ENCODE data around the gene AP1B1. TPM values are rescaled to one million over a fixed set of nuclear protein-coding genes. Genes with fewer than 3 reads are reported as not detected.

AP1B1 gene
- total RNA-seq, 1 experiment from 2014 or later: 68.1 TPM

DNA sequence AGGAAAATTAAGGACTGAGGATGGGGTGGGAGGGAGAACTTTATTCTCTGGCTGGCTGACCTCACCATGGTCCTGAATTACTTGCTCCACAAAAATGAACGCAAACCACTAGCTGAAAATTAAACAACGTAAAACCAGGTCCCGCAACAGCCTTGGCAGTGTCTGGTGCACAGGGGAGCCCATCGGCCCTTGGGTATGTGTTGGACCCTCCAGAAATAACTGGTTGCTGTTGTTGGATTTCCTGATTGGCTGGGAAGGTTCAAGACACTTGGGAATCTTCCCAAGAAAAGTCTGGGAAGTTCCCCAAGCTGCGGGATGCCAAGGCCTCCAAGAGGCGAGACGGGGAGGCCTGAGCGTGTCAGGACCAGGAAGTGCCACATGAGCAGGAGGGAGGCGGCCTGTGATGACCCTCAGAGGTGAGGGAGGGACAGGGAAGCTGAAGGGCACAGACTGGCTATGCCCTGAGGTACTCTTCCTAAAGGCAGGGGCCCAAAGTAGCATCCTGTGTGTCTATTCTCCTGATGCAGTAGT lies 62.5 kb downstream of the AP1B1 start:
- no peaks in the 10 kb centered on the region for H3K9me3 ChIP-seq (ENCODE audit: low read depth, low read length, poor library complexity, severe bottlenecking)
- no peaks in the 10 kb centered on the region for H3K27me3 ChIP-seq (replicated peaks; ENCODE audit: insufficient read depth, low read depth, low read length, poor library complexity)
- H3K36me3 ChIP-seq (ENCODE audit: insufficient read depth, low read length, poor library complexity, severe bottlenecking): no peaks in the 10 kb centered on the region
- no peak for TF ChIP-seq EZH2 (IDR thresholded peaks at IDR 0.05; ENCODE audit: borderline replicate concordance, low read depth, low read length, poor library complexity, severe bottlenecking)
- TF ChIP-seq, protein P1, sequence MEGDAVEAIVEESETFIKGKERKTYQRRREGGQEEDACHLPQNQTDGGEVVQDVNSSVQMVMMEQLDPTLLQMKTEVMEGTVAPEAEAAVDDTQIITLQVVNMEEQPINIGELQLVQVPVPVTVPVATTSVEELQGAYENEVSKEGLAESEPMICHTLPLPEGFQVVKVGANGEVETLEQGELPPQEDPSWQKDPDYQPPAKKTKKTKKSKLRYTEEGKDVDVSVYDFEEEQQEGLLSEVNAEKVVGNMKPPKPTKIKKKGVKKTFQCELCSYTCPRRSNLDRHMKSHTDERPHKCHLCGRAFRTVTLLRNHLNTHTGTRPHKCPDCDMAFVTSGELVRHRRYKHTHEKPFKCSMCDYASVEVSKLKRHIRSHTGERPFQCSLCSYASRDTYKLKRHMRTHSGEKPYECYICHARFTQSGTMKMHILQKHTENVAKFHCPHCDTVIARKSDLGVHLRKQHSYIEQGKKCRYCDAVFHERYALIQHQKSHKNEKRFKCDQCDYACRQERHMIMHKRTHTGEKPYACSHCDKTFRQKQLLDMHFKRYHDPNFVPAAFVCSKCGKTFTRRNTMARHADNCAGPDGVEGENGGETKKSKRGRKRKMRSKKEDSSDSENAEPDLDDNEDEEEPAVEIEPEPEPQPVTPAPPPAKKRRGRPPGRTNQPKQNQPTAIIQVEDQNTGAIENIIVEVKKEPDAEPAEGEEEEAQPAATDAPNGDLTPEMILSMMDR (conservative IDR thresholded peaks at IDR 0.05; ENCODE audit: low read depth, low read length): no peak
- H3K4me3 ChIP-seq (ENCODE audit: low read depth, low read length, poor library complexity, severe bottlenecking): no peak overlapping the region
- H3K27ac ChIP-seq (ENCODE audit: low read depth, low read length, poor library complexity, severe bottlenecking): no peak overlapping the region
- ChIA-PET CTCF (no interaction called here), POLR2A (ENCODE audit: low non-redundant PET) (no interaction called here)
- no TSS peak for BruUV-seq (replicated peaks)
- no peak for DNase-seq (ENCODE audit: low spot score)
- no peaks in the 10 kb centered on the region for H3K4me1 ChIP-seq (ENCODE audit: insufficient read depth, low read length, poor library complexity, severe bottlenecking)
- intact Hi-C loops (cut with micrococcal nuclease; ENCODE audit: unreplicated experiment): no loop called here

DNA sequence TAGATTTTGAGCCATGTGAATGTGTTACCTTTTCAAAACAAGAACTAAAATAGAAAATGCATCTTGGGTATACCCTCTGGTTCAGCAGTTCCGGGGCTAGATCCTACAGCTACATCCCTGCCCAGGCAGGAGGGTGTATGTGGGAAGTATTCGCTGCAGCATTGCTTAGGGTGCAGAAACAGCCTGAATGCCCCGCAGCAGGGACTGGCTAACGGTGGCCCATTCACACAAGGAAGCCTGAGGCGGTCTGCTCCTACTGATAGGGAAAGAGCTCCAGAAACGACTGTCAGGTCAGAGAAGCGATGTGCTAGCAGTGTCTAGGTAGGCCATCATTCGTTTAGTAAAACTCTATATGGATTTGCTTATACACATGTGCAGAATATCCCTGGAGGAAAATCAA lies 63.0 kb downstream of the AP1B1 start:
- Histone ChIP-seq H3K27me3 (replicated peaks; ENCODE audit: insufficient read depth, low read depth, low read length, poor library complexity) (no peaks in the 10 kb centered on the region), H3K4me1 (ENCODE audit: insufficient read depth, low read length, poor library complexity, severe bottlenecking) (no peaks in the 10 kb centered on the region), H3K9me3 (ENCODE audit: low read depth, low read length, poor library complexity, severe bottlenecking) (no peaks in the 10 kb centered on the region), H3K36me3 (ENCODE audit: insufficient read depth, low read length, poor library complexity, severe bottlenecking) (no peaks in the 10 kb centered on the region), H3K4me3 (ENCODE audit: low read depth, low read length, poor library complexity, severe bottlenecking) (no peak overlapping the region), H3K27ac (ENCODE audit: low read depth, low read length, poor library complexity, severe bottlenecking) (no peak overlapping the region)
- DNase-seq (ENCODE audit: low spot score): no peak
- ChIA-PET POLR2A (ENCODE audit: low non-redundant PET) (no interaction called here), CTCF (no interaction called here)
- TF ChIP-seq EZH2 (IDR thresholded peaks at IDR 0.05; ENCODE audit: borderline replicate concordance, low read depth, low read length, poor library complexity, severe bottlenecking): no peak
- TF ChIP-seq, protein P1 (conservative IDR thresholded peaks at IDR 0.05; ENCODE audit: low read depth, low read length): no peak
- no TSS peak for BruUV-seq (replicated peaks)
- intact Hi-C loops (cut with micrococcal nuclease; ENCODE audit: unreplicated experiment): no loop called here

DNA sequence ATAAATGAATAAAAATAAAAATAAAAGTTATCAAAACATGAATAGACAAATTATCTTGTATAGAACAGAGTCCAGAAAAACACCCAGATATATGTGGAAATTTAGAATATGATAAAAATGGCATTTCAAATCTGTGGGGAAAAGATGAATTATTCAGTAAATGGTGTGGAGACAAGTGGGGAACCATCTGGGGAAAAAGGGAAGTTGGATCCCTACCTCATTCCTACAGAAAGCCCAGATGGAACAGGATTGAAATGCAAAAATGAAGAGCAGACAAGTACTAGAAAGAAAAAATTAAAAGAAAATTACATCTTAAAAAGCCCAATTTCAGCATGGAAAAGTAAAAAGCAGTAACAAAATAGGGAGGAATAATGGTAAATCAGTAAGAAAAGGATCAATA lies 64.7 kb downstream of the AP1B1 start:
- no peaks in the 10 kb centered on the region for H3K9me3 ChIP-seq (ENCODE audit: low read depth, low read length, poor library complexity, severe bottlenecking)

More for the DNA sequence above, 64.7 kb downstream of the AP1B1 start:
- no peaks in the 10 kb centered on the region for H3K27me3 ChIP-seq (replicated peaks; ENCODE audit: insufficient read depth, low read depth, low read length, poor library complexity)
- POLR2A ChIA-PET (ENCODE audit: low non-redundant PET): no interaction called here
- no peaks in the 10 kb centered on the region for H3K36me3 ChIP-seq (ENCODE audit: insufficient read depth, low read length, poor library complexity, severe bottlenecking)
- TF ChIP-seq EZH2 (IDR thresholded peaks at IDR 0.05; ENCODE audit: borderline replicate concordance, low read depth, low read length, poor library complexity, severe bottlenecking): no peak
- TF ChIP-seq, protein P1 (conservative IDR thresholded peaks at IDR 0.05; ENCODE audit: low read depth, low read length): no peak
- no peak for DNase-seq (ENCODE audit: low spot score)
- intact Hi-C loops (cut with micrococcal nuclease; ENCODE audit: unreplicated experiment): no loop called here
- no TSS peak for BruUV-seq (replicated peaks)
- H3K4me1 ChIP-seq (ENCODE audit: insufficient read depth, low read length, poor library complexity, severe bottlenecking): no peaks in the 10 kb centered on the region
- CTCF ChIA-PET: no interaction called here
- no peak overlapping the region for H3K27ac ChIP-seq (ENCODE audit: low read depth, low read length, poor library complexity, severe bottlenecking)
- H3K4me3 ChIP-seq (ENCODE audit: low read depth, low read length, poor library complexity, severe bottlenecking): no peak overlapping the region
